GM18520 (cell line): ENCODE measurements around the gene CA5B.
"Not testable (repeated sequence)": the region's sequence is repeated elsewhere in the genome, so short reads cannot be mapped to it uniquely, and the experiment has no call there.

ENCODE experiments used
- ATAC-seq: cut with Tn5 transposase; IDR thresholded peaks from one replicate; pipeline ENCODE4 v1.9.1; 2021; ENCODE audit not compliant: unreplicated experiment

CA5B gene

GRCh38 chrX:15812192-15812938 is 74.3 kb downstream of the CA5B start:
- ATAC-seq = no peak

- no peak for ATAC-seq
Measured at GRCh38 chrX:15813416-15813815, 75.3 kb downstream of the CA5B start.

- no peak for ATAC-seq
Measured at GRCh38 chrX:15814771-15815365, 76.8 kb downstream of the CA5B start.

DNA sequence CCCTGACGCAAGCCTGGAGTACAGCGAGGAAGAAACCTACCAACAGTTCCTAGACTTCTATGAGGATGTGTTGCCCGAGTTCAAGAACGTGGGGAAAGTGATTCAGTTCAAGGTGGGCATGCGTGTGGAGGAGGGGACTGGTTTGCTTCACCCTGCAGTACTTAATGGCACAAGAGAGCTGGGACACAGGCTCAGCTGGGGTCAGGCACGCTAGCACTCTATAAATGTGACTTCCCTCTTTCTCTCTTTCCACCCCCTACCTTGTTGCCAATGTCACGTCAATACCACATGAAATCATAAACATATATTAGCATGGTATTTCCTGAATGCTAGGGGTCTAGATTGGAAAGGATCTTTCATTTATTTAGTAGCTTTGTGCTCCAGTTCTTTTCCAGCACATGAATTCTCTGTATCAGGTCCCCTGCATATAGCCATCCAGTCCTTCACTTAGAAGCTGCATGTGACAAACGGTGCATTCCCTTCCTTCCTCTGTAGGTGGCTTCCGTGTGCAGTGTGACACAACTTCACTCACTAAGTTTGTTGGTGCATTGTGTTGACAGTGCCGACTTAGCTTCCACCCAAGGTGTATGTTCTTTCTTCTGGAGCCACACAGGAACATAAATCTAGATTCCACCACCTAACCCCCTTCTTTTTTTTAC is 77.8 kb downstream of the CA5B start:
- no peak for ATAC-seq

DNA sequence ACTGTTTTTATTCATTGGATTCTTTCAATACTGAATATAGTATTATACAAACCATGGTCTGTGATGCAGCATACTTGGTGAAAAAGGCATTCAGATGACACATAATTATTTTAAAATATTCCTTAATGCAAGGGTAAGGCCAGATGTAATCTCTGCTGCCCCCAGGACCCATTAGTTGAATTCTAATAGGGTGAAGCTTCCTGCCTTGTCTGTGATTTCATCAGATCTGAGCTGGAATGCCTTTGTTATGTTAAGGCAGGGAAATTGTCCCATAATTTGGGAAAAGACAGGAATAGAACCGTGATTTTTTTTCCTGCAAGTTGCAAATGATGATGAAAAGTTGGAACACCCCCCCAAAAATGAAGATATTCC is 78.4 kb downstream of the CA5B start:
- no peak for ATAC-seq

- no peak for ATAC-seq
Measured at GRCh38 chrX:15816886-15817285, 78.8 kb downstream of the CA5B start.

GRCh38 chrX:15820106-15821073 is 82.3 kb downstream of the CA5B start:
- ATAC-seq = no peak

DNA sequence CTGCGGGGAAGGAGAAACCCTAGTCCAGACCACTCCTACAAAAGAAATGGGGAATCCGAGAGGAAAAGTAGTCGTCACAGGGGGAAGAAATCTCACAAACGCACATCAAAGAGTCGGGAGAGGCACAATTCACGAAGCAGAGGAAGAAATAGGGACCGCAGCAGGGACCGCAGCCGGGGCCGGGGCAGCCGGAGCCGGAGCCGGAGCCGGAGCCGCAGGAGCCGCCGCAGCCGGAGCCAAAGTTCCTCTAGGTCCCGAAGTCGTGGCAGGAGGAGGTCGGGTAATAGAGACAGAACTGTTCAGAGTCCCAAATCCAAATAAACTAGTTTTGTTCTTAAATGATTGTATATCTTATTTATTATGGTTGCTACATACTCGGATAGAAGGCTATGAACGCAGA is 84.9 kb downstream of the CA5B start:
- ATAC-seq = no peak

GRCh38 chrX:15825936-15826335 is 87.9 kb downstream of the CA5B start:
- ATAC-seq = no peak

DNA sequence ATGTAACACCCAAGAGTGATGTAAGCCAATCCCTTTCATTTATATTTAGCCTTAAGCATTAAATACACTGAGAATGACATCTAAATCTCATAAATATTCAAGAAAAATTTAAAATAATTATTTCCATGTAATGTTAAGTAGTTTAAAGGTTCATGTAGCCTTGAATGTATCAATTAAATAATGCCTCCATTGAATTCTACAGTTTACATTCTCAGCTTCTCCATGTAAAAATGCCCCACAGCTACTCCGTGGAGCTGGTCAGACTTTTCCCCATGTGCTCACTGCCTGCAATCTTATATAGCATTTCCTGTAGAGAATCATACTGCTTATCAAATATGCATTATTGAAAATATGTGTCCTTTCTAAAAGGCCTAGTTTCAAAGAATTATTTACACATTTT is 91.1 kb downstream of the CA5B start:
- no peak for ATAC-seq

DNA sequence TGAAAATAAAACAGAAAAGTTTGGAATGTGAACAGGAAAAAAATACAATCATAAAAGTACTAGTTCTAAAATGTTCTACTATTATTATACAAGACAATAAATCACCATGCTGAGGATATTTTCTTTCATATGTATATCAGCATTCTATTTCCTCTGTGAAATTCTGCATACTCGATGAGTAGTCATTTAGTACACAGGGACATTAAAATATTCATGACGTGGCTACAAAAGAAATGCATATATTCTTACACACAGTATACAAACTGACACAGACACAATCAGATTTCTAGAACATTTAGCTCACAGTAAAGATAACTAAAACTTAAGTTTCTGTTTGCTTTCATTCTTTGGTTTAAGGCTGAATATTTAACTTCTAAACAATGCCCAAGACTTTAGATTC is 93.3 kb downstream of the CA5B start:
- not testable (repeated sequence) for ATAC-seq

DNA sequence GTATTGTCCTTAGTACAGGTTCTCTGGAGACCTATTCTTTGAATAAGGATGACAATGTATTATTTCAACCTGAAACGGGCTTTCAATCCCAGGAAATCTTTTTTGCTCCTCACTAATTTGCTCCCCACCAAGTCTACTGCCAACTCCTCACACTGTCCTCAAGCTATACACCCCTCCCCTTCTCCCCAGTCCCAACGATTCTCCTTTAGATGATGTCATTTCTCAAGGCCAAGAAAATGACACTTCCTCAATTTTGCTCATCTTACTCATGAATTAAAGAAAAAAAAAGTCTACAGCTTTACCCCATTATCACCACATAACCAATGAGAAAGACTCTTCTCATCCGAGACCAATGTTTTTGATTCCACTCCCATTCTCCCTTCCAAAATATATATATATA is 96.0 kb downstream of the CA5B start:
- ATAC-seq = no peak

DNA sequence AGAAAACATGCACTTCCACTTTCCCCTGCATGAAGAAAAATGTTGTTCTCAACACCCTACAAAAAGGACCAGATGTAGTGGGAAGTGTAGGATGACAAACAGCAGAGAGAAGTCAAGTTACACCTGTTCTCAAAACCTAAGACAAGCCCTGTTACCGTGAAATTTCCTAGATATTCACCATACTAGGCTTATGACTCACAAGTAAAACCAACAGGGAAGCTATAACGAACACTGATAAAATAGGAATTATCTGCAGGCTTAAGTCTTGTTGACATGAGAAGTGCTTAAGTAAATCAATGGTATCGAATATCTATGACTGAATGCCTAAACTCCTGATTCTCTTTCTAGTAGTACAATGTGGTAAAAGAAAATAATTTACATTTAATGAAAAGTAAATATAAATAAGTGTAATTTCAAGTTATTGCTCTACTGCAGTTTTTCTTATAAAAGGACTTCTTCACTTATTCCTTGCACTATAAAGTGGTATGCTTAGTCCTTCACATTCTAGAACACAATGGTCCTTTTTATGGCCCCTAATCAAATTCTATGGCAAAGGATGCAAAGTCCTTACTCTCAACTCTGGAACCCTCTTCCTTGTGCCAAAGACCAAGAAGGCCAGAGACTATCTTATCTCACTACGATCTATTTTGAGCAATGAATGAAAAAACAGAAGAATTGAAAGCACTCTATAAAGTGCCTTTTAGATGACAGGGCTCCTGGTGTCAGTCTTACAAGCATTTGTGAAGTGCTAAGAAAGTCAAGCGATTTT is 96.9 kb downstream of the CA5B start:
- ATAC-seq = no peak
